ENCODE data around the gene RBM44. TPM values are rescaled to one million over a fixed set of nuclear protein-coding genes. Genes with fewer than 3 reads are reported as not detected.
"Not testable (repeated sequence)": the region's sequence is repeated elsewhere in the genome, so short reads cannot be mapped to it uniquely, and the experiment has no call there.

Gene RBM44
- 0.66 TPM for polyA plus RNA-seq (2013)

GRCh38 chr2:237798236-237799059 lies at the start of gene RBM44:
RBM44 (plus strand) TSS chr2:237798779; CDS start chr2:237813610, 14,831 bp downstream.
- CTCF ChIA-PET: no interaction called here
- no peaks in the 10 kb centered on the region for H3K4me1 ChIP-seq (ENCODE audit: control extremely low read depth in 1 of 4, control insufficient read depth in 4 of 4, insufficient read depth in 4 of 4, low read length in 3 of 4)
- no peak within 1 kb of the TSS for H3K27ac ChIP-seq (ENCODE audit: insufficient read depth in 1 of 2, low read depth in 1 of 2, low read length in 2 of 2, poor library complexity in 1 of 2, severe bottlenecking in 2 of 2)
- no peaks in the 10 kb centered on the region for H3K27me3 ChIP-seq (replicated peaks in 2 of 5; ENCODE audit: control insufficient read depth in 4 of 5, insufficient read depth in 5 of 5, low read length in 4 of 5)
- no peak for DNase-seq
- H3K4me3 ChIP-seq (ENCODE audit: control insufficient read depth in 1 of 7, extremely low read depth in 1 of 7, insufficient read depth in 4 of 7, low read depth in 2 of 7, low read length in 6 of 7): no peak within 1 kb of the TSS
- WGBS (ENCODE audit: insufficient coverage): 85% methylated on average over 69 of the region's 84 CpGs
- peaks cover 0 to 14% (median 12%) of the 10 kb centered on the region in 5 experiments for H3K9me3 ChIP-seq (ENCODE audit: control extremely low read depth in 1 of 5, control insufficient read depth in 4 of 5, insufficient read depth in 2 of 5, low read depth in 1 of 5, low read length in 4 of 5)
- POLR2A ChIA-PET: no interaction called here
- no peaks in the 10 kb centered on the region for H3K36me3 ChIP-seq (ENCODE audit: control insufficient read depth in 4 of 4, insufficient read depth in 4 of 4, low read length in 3 of 4)

- H3K27me3 ChIP-seq (replicated peaks in 2 of 5; ENCODE audit: control insufficient read depth in 4 of 5, insufficient read depth in 5 of 5, low read length in 4 of 5): no peaks in the 10 kb centered on the region
- ChIA-PET POLR2A (no interaction called here), CTCF (interaction anchor here (0.6 to 10.3 kb wide), 4 partner anchors 77 to 1236 kb away, joined by 3 to 160 read pairs (median 44); no protein-coding TSS in a partner anchor)
- no peak overlapping the region for H3K27ac ChIP-seq (ENCODE audit: insufficient read depth in 1 of 2, low read depth in 1 of 2, low read length in 2 of 2, poor library complexity in 1 of 2, severe bottlenecking in 2 of 2)
- H3K4me3 ChIP-seq (ENCODE audit: control insufficient read depth in 1 of 7, extremely low read depth in 1 of 7, insufficient read depth in 4 of 7, low read depth in 2 of 7, low read length in 6 of 7): no peak overlapping the region
- DNase-seq: no peak
- peaks cover 32 to 74% (median 56%) of the 10 kb centered on the region in 4 experiments for H3K36me3 ChIP-seq (ENCODE audit: control insufficient read depth in 4 of 4, insufficient read depth in 4 of 4, low read length in 3 of 4)
- peaks cover 0 to 12% (median 3%) of the 10 kb centered on the region in 4 experiments for H3K4me1 ChIP-seq (ENCODE audit: control extremely low read depth in 1 of 4, control insufficient read depth in 4 of 4, insufficient read depth in 4 of 4, low read length in 3 of 4)
- WGBS (ENCODE audit: insufficient coverage): 98% methylated on average over 11 of the region's 11 CpGs
- H3K9me3 ChIP-seq (ENCODE audit: control extremely low read depth in 1 of 5, control insufficient read depth in 4 of 5, insufficient read depth in 2 of 5, low read depth in 1 of 5, low read length in 4 of 5): no peaks in the 10 kb centered on the region
Observed at GRCh38 chr2:237749002-237749401, 49.6 kb upstream of the RBM44 start.

- DNase-seq: no peak
- no peaks in the 10 kb centered on the region for H3K27me3 ChIP-seq (replicated peaks in 2 of 5; ENCODE audit: control insufficient read depth in 4 of 5, insufficient read depth in 5 of 5, low read length in 4 of 5)
- ChIA-PET POLR2A (no interaction called here), CTCF (interaction anchor here (0.6 to 9.2 kb wide), 3 partner anchors 25 to 1237 kb away, joined by 3 to 86 read pairs (median 3); no protein-coding TSS in a partner anchor)
- no peaks in the 10 kb centered on the region for H3K9me3 ChIP-seq (ENCODE audit: control extremely low read depth in 1 of 5, control insufficient read depth in 4 of 5, insufficient read depth in 2 of 5, low read depth in 1 of 5, low read length in 4 of 5)
- peaks cover 37 to 79% (median 63%) of the 10 kb centered on the region in 4 experiments for H3K36me3 ChIP-seq (ENCODE audit: control insufficient read depth in 4 of 4, insufficient read depth in 4 of 4, low read length in 3 of 4)
- H3K4me3 ChIP-seq (ENCODE audit: control insufficient read depth in 1 of 7, extremely low read depth in 1 of 7, insufficient read depth in 4 of 7, low read depth in 2 of 7, low read length in 6 of 7): no peak overlapping the region
- H3K27ac ChIP-seq (ENCODE audit: insufficient read depth in 1 of 2, low read depth in 1 of 2, low read length in 2 of 2, poor library complexity in 1 of 2, severe bottlenecking in 2 of 2): no peak overlapping the region
- 94% methylated on average over 2 of the region's 2 CpGs for WGBS (ENCODE audit: insufficient coverage)
- peaks cover 0 to 2% (median under 1%) of the 10 kb centered on the region in 4 experiments for H3K4me1 ChIP-seq (ENCODE audit: control extremely low read depth in 1 of 4, control insufficient read depth in 4 of 4, insufficient read depth in 4 of 4, low read length in 3 of 4)
Observed at GRCh38 chr2:237749961-237750360, 48.6 kb upstream of the RBM44 start.

GRCh38 chr2:237750441-237750840 lies 48.1 kb upstream of the RBM44 start:
- H3K27ac ChIP-seq (ENCODE audit: insufficient read depth in 1 of 2, low read depth in 1 of 2, low read length in 2 of 2, poor library complexity in 1 of 2, severe bottlenecking in 2 of 2); H3K27me3 ChIP-seq (replicated peaks in 2 of 5; ENCODE audit: control insufficient read depth in 4 of 5, insufficient read depth in 5 of 5, low read length in 4 of 5); H3K4me1 ChIP-seq (ENCODE audit: control extremely low read depth in 1 of 4, control insufficient read depth in 4 of 4, insufficient read depth in 4 of 4, low read length in 3 of 4); DNase-seq; POLR2A ChIA-PET; H3K4me3 ChIP-seq (ENCODE audit: control insufficient read depth in 1 of 7, extremely low read depth in 1 of 7, insufficient read depth in 4 of 7, low read depth in 2 of 7, low read length in 6 of 7); H3K9me3 ChIP-seq (ENCODE audit: control extremely low read depth in 1 of 5, control insufficient read depth in 4 of 5, insufficient read depth in 2 of 5, low read depth in 1 of 5, low read length in 4 of 5): not testable (repeated sequence)
- 96% methylated on average over 12 of the region's 15 CpGs for WGBS (ENCODE audit: insufficient coverage)
- H3K36me3 ChIP-seq (ENCODE audit: control insufficient read depth in 4 of 4, insufficient read depth in 4 of 4, low read length in 3 of 4): peaks cover 38 to 84% (median 67%) of the 10 kb centered on the region in 4 experiments
- CTCF ChIA-PET: interaction anchor here (1.4 to 9.2 kb wide), 2 partner anchors 25 to 169 kb away, joined by 3 to 86 read pairs; no protein-coding TSS in a partner anchor

- H3K36me3 ChIP-seq (ENCODE audit: control insufficient read depth in 4 of 4, insufficient read depth in 4 of 4, low read length in 3 of 4): peaks cover 41 to 95% (median 70%) of the 10 kb centered on the region in 4 experiments
- WGBS (ENCODE audit: insufficient coverage): 21% methylated on average over 4 of the region's 5 CpGs
- peak in 2 of 3 donors; percentile 69 for DNase-seq
- no peak overlapping the region for H3K4me3 ChIP-seq (ENCODE audit: control insufficient read depth in 1 of 7, extremely low read depth in 1 of 7, insufficient read depth in 4 of 7, low read depth in 2 of 7, low read length in 6 of 7)
- no peak overlapping the region for H3K27ac ChIP-seq (ENCODE audit: insufficient read depth in 1 of 2, low read depth in 1 of 2, low read length in 2 of 2, poor library complexity in 1 of 2, severe bottlenecking in 2 of 2)
- POLR2A ChIA-PET: no interaction called here
- H3K4me1 ChIP-seq (ENCODE audit: control extremely low read depth in 1 of 4, control insufficient read depth in 4 of 4, insufficient read depth in 4 of 4, low read length in 3 of 4): peaks cover 0 to 2% (median 0%) of the 10 kb centered on the region in 4 experiments
- CTCF ChIA-PET: interaction anchor here (0.6 to 2.2 kb wide), 6 partner anchors 7 to 171 kb away, joined by 3 to 10 read pairs (median 3); no protein-coding TSS in a partner anchor
- H3K27me3 ChIP-seq (replicated peaks in 2 of 5; ENCODE audit: control insufficient read depth in 4 of 5, insufficient read depth in 5 of 5, low read length in 4 of 5): no peaks in the 10 kb centered on the region
- no peaks in the 10 kb centered on the region for H3K9me3 ChIP-seq (ENCODE audit: control extremely low read depth in 1 of 5, control insufficient read depth in 4 of 5, insufficient read depth in 2 of 5, low read depth in 1 of 5, low read length in 4 of 5)
Observed at GRCh38 chr2:237752761-237753165, 45.8 kb upstream of the RBM44 start.

GRCh38 chr2:237754182-237754581 lies 44.4 kb upstream of the RBM44 start:
- WGBS (ENCODE audit: insufficient coverage): no CpG with 5 or more reads among the region's 3 CpGs
- no peak for DNase-seq
- H3K4me1 ChIP-seq (ENCODE audit: control extremely low read depth in 1 of 4, control insufficient read depth in 4 of 4, insufficient read depth in 4 of 4, low read length in 3 of 4): peaks cover 0 to 2% (median 0%) of the 10 kb centered on the region in 4 experiments
- no peak overlapping the region for H3K4me3 ChIP-seq (ENCODE audit: control insufficient read depth in 1 of 7, extremely low read depth in 1 of 7, insufficient read depth in 4 of 7, low read depth in 2 of 7, low read length in 6 of 7)
- POLR2A ChIA-PET: no interaction called here
- no peak overlapping the region for H3K27ac ChIP-seq (ENCODE audit: insufficient read depth in 1 of 2, low read depth in 1 of 2, low read length in 2 of 2, poor library complexity in 1 of 2, severe bottlenecking in 2 of 2)
- H3K36me3 ChIP-seq (ENCODE audit: control insufficient read depth in 4 of 4, insufficient read depth in 4 of 4, low read length in 3 of 4): peaks cover 36 to 95% (median 70%) of the 10 kb centered on the region in 4 experiments
- H3K27me3 ChIP-seq (replicated peaks in 2 of 5; ENCODE audit: control insufficient read depth in 4 of 5, insufficient read depth in 5 of 5, low read length in 4 of 5): no peaks in the 10 kb centered on the region
- no peaks in the 10 kb centered on the region for H3K9me3 ChIP-seq (ENCODE audit: control extremely low read depth in 1 of 5, control insufficient read depth in 4 of 5, insufficient read depth in 2 of 5, low read depth in 1 of 5, low read length in 4 of 5)
- CTCF ChIA-PET: interaction anchor here (1.0 to 5.5 kb wide), 8 partner anchors 9 to 183 kb away, joined by 3 to 27 read pairs (median 3); no protein-coding TSS in a partner anchor
